Suprapubic skin (tissue), 4 donors: ENCODE data around the gene MARK3. TPM values are rescaled to one million over a fixed set of nuclear protein-coding genes. Genes with fewer than 3 reads are reported as not detected.

Experiments
- DNase-seq, 2 donors: peaks; one replicate each; pipeline ENCODE4 v3.0.0-alpha.2; 2019; ENCODE audit warnings: low spot score in 2 of 2
- H3K27ac ChIP-seq: fragments of 200-600 bp; sonication (generic); one replicate; pipeline ENCODE4 v1.5.1; 2019
- H3K27me3 ChIP-seq: fragments of 200-600 bp; sonication (generic); one replicate; pipeline ENCODE4 v1.5.1; 2019
- H3K36me3 ChIP-seq: fragments of 200-600 bp; sonication (generic); one replicate; pipeline ENCODE4 v1.5.1; 2019
- H3K4me1 ChIP-seq: fragments of 200-600 bp; sonication (generic); one replicate; pipeline ENCODE4 v1.5.1; 2019
- H3K4me3 ChIP-seq: fragments of 200-600 bp; sonication (generic); one replicate; pipeline ENCODE4 v1.5.1; 2019; ENCODE audit warnings: mild to moderate bottlenecking
- H3K9me3 ChIP-seq: fragments of 200-600 bp; sonication (generic); one replicate; pipeline ENCODE4 v1.5.1; 2019
- CTCF ChIP-seq, 2 donors: fragments of 200-600 bp in 1 of 2; fragments of 450-650 bp in 1 of 2; sonication (generic) in 1 of 2; IDR thresholded peaks; one replicate each; pipeline ENCODE4 v1.5.1; 2016 to 2019; ENCODE audit warnings: antibody characterized with exemption in 2 of 2, mild to moderate bottlenecking in 1 of 2, moderate library complexity in 1 of 2
- EP300 ChIP-seq: sonication (generic); formaldehyde crosslinking; IDR thresholded peaks from one replicate; pipeline ENCODE4 v1.6.1; 2017; ENCODE audit warnings: antibody characterized with exemption
- POLR2A ChIP-seq, 2 donors: fragments of 450-650 bp; IDR thresholded peaks; one replicate each; pipeline ENCODE4 v1.6.1; 2017; ENCODE audit warnings: antibody characterized with exemption in 2 of 2, mild to moderate bottlenecking in 2 of 2, moderate library complexity in 2 of 2
- POLR2AphosphoS5 ChIP-seq, 3 donors: sonication (generic); formaldehyde crosslinking; IDR thresholded peaks; one replicate each; pipeline ENCODE4 v1.6.1; 2017; ENCODE audit warnings: antibody characterized with exemption in 3 of 3
- WGBS: methylation state at CpG from one replicate; pipeline ENCODE4 v1.1.5; 2018; 5-methylcytosine and 5-hydroxymethylcytosine counted together
- total RNA-seq, 4 donors: library from RNA; depleted of rRNA; stranded (reverse); fragments of >200 nt; gene quantifications; one replicate each; pipeline ENCODE4 v1.1.0, GENCODE V29; 2016

The MARK3 gene
- total RNA-seq, 4 donors from 2014 or later = 44.6 to 95.2 (median 57.2) TPM

GRCh38 chr14:103476065-103476464 is 90.8 kb downstream of the MARK3 start:
- 98% methylated on average over 3 of the region's 3 CpGs for WGBS

GRCh38 chr14:103476631-103477030 is 91.4 kb downstream of the MARK3 start:
- TF ChIP-seq CTCF (IDR thresholded peaks at IDR 0.05) (no peak), POLR2AphosphoS5 (IDR thresholded peaks at IDR 0.05) (no peak), EP300 (no peak), POLR2A (IDR thresholded peaks at IDR 0.05) (no peak)
- Histone ChIP-seq H3K4me3 (no peak overlapping the region), H3K27ac (no peak overlapping the region), H3K4me1 (no peaks in the 10 kb centered on the region), H3K36me3 (peaks cover 77% of the 10 kb centered on the region), H3K9me3 (no peaks in the 10 kb centered on the region), H3K27me3 (no peaks in the 10 kb centered on the region)
- no peak for DNase-seq
- 79% methylated on average over 5 of the region's 5 CpGs for WGBS

More at GRCh38 chr14:103476065-103476464, 90.8 kb downstream of the MARK3 start:
- Histone ChIP-seq H3K36me3 (peaks cover 78% of the 10 kb centered on the region), H3K27me3 (no peaks in the 10 kb centered on the region), H3K9me3 (no peaks in the 10 kb centered on the region), H3K4me3 (no peak overlapping the region), H3K4me1 (no peaks in the 10 kb centered on the region), H3K27ac (no peak overlapping the region)
- DNase-seq = no peak
- no peak for TF ChIP-seq EP300
- TF ChIP-seq CTCF (IDR thresholded peaks at IDR 0.05) = no peak
- no peak for TF ChIP-seq POLR2A (IDR thresholded peaks at IDR 0.05)
- no peak for TF ChIP-seq POLR2AphosphoS5 (IDR thresholded peaks at IDR 0.05)

GRCh38 chr14:103480595-103480994 is 95.4 kb downstream of the MARK3 start:
- no peak for DNase-seq
- no peaks in the 10 kb centered on the region for H3K9me3 ChIP-seq
- WGBS = 63% methylated on average over 3 of the region's 3 CpGs

DNA sequence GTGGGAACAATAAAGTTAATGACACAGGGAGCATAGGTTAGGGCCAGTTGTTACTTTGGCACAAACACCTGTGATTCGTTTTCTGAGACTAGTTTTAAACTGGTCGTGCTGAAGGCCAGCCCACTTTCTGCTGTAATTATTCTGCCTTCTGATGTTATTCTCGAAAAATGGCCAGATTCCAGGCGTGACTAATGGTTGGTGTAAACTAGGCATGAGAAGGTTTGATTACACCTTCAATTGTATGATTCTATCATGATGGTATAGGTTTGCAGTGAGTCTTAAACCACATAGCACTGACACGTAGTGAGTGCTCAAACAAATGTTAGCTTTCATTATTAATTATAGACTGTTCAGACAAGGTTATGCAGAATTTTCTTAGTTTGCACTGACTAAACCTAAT is 98.4 kb downstream of the MARK3 start:
- Histone ChIP-seq H3K9me3 (no peaks in the 10 kb centered on the region), H3K27me3 (no peaks in the 10 kb centered on the region), H3K4me3 (no peak overlapping the region), H3K4me1 (peaks cover 3% of the 10 kb centered on the region), H3K27ac (no peak overlapping the region), H3K36me3 (peaks cover 58% of the 10 kb centered on the region)
- TF ChIP-seq POLR2AphosphoS5 (IDR thresholded peaks at IDR 0.05) = no peak
- TF ChIP-seq POLR2A (IDR thresholded peaks at IDR 0.05) = no peak
- TF ChIP-seq CTCF (IDR thresholded peaks at IDR 0.05) = no peak
- no peak for TF ChIP-seq EP300
- 44% methylated on average over 5 of the region's 5 CpGs for WGBS
- DNase-seq = no peak

More at GRCh38 chr14:103480595-103480994, 95.4 kb downstream of the MARK3 start:
- Histone ChIP-seq H3K27ac (no peak overlapping the region), H3K27me3 (no peaks in the 10 kb centered on the region), H3K4me3 (no peak overlapping the region), H3K36me3 (peaks cover 68% of the 10 kb centered on the region), H3K4me1 (peaks cover 3% of the 10 kb centered on the region)
- no peak for TF ChIP-seq CTCF (IDR thresholded peaks at IDR 0.05)
- TF ChIP-seq POLR2AphosphoS5 (IDR thresholded peaks at IDR 0.05) = no peak
- no peak for TF ChIP-seq POLR2A (IDR thresholded peaks at IDR 0.05)
- TF ChIP-seq EP300 = no peak

GRCh38 chr14:103485504-103485903 is 100.3 kb downstream of the MARK3 start:
- Histone ChIP-seq H3K4me1 (peaks cover 3% of the 10 kb centered on the region), H3K27ac (no peak overlapping the region), H3K4me3 (no peak overlapping the region), H3K9me3 (no peaks in the 10 kb centered on the region), H3K36me3 (peaks cover 61% of the 10 kb centered on the region), H3K27me3 (no peaks in the 10 kb centered on the region)
- no peak for DNase-seq
- 98% methylated on average over 2 of the region's 2 CpGs for WGBS
- TF ChIP-seq EP300 = no peak
- TF ChIP-seq POLR2A (IDR thresholded peaks at IDR 0.05) = no peak
- no peak for TF ChIP-seq CTCF (IDR thresholded peaks at IDR 0.05)
- no peak for TF ChIP-seq POLR2AphosphoS5 (IDR thresholded peaks at IDR 0.05)
